Prostate gland (tissue), 2 donors: ENCODE measurements around the gene TMEM134.

Experiments used
- POLR2A ChIP-seq: fragments of 450-650 bp; IDR thresholded peaks from one replicate; pipeline ENCODE4 v1.6.1; 2016; ENCODE audit warnings: antibody characterized with exemption, mild to moderate bottlenecking
- TF ChIP-seq, protein P1 (sequence below), 4 experiments: fragments of 200-600 bp in 2 of 4; fragments of 450-650 bp in 2 of 4; sonication (generic) in 2 of 4; IDR thresholded peaks; 1 replicate in 3 of 4; 2 replicates in 1 of 4; pipeline ENCODE4 v1.5.1; 2016 to 2019; ENCODE audit warnings: antibody characterized with exemption in 4 of 4, mild to moderate bottlenecking in 2 of 4, moderate library complexity in 2 of 4

DNA sequence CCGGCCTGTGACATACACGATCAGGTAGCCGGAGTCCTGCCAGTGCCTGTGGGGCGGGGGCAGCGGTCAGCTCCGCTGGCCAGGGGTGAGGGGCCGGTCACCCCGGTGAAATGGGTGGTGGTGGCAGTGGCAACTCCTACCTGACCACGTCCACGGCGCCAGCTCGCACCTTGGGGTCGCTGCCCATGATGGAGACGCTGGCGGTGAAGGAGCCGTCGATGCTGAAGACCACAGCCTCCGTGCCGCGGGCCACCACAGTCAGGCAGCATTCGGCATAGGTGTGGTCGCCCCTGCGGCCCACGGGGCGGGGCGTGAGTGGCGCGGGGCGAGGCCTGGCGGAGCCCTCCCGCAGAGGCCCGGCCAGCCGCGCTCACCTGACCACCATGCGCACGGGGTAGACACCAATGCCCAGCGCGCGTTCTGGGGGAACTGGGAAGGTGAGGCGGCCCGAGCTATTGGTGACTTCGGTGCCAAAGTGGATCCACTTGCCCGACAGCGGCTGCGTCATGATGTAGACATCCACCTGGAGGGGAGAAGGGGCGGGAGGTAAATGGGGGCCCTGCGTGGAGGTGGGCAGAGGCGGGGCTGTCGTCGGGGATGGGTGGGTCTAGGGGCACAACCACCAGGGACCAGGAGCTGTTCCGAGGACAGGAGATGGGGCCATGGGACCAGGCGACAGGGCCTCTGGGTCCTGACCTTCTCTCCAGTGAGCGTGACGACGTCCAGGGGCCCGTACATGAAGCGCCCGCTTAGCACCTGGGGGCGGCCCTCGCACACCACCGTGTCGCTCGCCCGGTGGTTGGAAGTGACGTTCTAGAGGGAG, 24.7 kb upstream of the TMEM134 start:
- TF ChIP-seq, protein P1, sequence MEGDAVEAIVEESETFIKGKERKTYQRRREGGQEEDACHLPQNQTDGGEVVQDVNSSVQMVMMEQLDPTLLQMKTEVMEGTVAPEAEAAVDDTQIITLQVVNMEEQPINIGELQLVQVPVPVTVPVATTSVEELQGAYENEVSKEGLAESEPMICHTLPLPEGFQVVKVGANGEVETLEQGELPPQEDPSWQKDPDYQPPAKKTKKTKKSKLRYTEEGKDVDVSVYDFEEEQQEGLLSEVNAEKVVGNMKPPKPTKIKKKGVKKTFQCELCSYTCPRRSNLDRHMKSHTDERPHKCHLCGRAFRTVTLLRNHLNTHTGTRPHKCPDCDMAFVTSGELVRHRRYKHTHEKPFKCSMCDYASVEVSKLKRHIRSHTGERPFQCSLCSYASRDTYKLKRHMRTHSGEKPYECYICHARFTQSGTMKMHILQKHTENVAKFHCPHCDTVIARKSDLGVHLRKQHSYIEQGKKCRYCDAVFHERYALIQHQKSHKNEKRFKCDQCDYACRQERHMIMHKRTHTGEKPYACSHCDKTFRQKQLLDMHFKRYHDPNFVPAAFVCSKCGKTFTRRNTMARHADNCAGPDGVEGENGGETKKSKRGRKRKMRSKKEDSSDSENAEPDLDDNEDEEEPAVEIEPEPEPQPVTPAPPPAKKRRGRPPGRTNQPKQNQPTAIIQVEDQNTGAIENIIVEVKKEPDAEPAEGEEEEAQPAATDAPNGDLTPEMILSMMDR (IDR thresholded peaks at IDR 0.05) = no peak
- TF ChIP-seq POLR2A = no peak
